Activated T-cell treated with anti-CD3 and anti-CD28 coated beads, Interleukin-2, amount 50 U/mL, for 48 hours (primary cell): ENCODE data around the gene ANKMY1.

Experiments used
- DNase-seq, 2 experiments: peaks; one replicate each; pipeline ENCODE4 v3.0.0-alpha.2; 2020

The ANKMY1 gene

GRCh38 chr2:240442891-240443715, 114.7 kb downstream of the ANKMY1 start:
- DNase-seq = no peak

DNA sequence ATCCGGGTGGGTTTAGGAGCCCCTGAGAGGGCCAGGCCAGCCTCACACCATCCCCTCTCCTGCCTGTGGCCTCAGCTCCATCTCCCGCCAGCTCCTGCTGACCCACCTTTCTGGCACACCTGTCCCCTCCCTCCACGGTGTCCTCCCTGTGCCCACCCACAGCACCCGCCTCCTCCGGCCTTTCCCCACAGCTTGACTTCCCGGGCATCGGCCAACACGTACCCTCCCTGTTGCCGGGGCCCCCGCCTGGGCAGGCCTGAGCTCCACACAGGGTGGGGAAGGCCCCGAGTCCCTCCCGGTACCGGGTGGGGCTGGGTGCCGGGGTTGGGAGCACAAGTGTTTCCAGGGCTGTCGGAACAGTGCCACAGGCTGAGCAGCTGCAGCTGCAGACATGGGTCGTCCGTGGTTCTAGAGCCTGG, 115.8 kb downstream of the ANKMY1 start:
- no peak for DNase-seq

DNA sequence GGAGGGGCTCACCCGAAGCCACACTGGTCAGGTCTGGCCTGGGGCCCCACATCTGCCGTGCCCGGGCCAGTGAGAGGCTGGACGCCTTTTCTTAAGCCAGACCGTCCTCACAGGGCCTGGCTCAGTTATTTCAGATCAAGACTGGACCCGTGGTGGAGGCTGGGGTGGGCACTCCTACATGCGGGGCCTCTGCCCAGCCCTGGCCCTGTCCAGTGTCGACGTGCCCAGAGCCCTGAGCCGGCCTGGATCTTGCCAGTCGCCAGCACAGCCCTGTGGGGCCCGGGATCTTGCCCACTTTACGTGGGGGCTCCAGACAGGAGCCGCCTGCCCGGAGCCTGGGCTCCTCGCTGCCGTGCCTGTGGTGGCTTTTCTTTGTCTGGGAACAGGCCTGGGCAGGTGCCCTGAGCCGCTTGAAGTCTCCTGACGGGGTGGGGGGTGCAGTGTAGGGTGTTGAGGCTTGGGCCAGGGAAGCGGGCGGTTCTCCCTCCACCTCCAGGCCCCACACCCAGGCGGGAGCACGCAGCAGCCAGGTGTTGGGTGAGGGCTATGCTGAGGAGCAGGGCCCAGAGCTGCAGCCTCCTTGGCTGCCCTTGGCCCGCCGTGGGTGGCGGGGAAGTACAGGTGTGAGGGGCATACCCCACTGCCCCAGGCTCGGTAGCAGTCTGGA, 116.3 kb downstream of the ANKMY1 start:
- DNase-seq = no peak

- no peak for DNase-seq
Measured at GRCh38 chr2:240440704-240441320, 117.0 kb downstream of the ANKMY1 start.

- DNase-seq = no peak
Measured at GRCh38 chr2:240440251-240440650, 117.5 kb downstream of the ANKMY1 start.

- DNase-seq = no peak
Measured at GRCh38 chr2:240439698-240440151, 118.1 kb downstream of the ANKMY1 start.

- DNase-seq = no peak
Measured at GRCh38 chr2:240438810-240439697, 118.7 kb downstream of the ANKMY1 start.

GRCh38 chr2:240437861-240438809, 119.7 kb downstream of the ANKMY1 start:
- peak; percentile 80 to 83 for DNase-seq

DNA sequence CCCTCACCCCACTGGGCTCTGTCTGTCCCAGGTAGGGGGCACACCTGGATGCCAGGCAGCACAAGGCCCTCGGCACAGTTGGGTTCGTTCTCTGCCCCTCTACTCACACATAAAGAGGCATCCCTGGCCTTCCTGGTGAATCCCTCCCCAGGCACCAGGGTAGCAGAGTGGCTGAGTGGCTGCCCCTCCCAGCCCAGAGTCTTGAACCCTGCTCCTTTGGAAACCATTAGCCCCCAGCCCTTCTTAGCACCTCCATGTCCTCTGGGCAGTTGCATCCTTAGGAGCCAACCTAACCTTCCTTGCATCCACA, 120.3 kb downstream of the ANKMY1 start:
- no peak for DNase-seq

DNA sequence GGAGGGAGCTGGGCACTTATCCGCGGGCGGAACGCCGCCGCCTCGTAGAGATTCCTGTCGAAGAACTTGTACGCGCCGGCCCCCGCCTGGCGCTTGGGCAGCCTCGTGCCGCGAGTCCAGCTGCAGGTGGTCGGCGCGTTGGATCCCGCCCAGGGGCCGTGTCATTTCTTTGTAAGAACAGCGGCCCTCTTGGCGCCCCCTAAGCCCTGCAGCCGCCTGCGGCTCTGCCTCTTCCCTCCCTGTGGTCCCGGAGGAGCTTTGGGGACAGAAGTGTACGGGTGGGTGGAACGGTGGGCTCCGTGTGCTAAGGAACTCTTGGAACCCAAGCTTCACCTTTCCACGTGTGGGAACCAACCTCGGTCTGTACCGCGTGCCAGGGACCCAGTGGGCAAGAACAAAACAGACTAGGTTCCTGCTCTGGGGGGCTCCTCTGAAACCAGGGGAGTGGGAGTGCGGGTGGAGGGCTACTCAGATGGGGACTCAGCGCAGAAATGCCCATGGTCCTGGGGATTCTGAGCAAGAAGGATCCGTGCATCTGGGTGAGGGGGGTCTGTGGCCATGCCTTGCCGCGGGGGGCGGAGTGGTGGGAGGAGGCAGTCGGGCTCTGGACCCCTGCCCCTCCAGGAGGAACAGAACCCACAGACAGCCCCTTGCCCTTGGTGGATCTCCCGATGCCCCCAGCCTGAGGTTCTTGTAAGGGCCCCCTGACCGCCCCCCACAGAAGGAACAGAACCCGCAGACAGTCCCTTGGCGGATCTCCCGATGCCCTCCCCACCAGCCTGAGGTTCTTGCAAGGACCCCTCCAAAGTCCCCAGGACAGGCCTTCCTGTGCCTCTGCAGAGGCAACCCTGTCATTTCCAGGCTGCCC, 120.9 kb downstream of the ANKMY1 start:
- no peak for DNase-seq

GRCh38 chr2:240435948-240436682, 121.7 kb downstream of the ANKMY1 start:
- peak in 1 of 2 experiments; percentile 42 for DNase-seq

DNA sequence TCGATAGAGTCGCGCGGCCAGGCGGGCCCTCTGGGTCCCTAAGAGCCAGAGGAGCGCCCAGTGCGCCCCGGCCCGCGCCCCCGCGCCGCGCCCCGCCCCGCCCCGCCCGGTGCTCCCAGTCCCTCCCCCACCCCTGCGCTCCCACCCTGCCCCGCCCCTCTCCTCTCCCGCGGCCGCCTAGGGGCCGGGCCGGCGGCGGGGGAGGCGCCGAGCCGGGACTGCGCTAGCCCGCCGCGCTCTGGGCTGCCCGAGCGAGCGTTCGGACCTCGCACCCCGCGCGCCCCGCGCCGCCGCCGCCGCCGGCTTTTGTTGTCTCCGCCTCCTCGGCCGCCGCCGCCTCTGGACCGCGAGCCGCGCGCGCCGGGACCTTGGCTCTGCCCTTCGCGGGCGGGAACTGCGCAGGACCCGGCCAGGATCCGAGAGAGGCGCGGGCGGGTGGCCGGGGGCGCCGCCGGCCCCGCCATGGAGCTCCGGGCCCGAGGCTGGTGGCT, 122.3 kb downstream of the ANKMY1 start, which contains the start of gene GPC1:
Gene GPC1, plus strand, starts transcription at position 207 of the 491 bp plus-strand sequence. Its CDS starts 256 bp downstream, at position 463.
- DNase-seq = no peak

DNA sequence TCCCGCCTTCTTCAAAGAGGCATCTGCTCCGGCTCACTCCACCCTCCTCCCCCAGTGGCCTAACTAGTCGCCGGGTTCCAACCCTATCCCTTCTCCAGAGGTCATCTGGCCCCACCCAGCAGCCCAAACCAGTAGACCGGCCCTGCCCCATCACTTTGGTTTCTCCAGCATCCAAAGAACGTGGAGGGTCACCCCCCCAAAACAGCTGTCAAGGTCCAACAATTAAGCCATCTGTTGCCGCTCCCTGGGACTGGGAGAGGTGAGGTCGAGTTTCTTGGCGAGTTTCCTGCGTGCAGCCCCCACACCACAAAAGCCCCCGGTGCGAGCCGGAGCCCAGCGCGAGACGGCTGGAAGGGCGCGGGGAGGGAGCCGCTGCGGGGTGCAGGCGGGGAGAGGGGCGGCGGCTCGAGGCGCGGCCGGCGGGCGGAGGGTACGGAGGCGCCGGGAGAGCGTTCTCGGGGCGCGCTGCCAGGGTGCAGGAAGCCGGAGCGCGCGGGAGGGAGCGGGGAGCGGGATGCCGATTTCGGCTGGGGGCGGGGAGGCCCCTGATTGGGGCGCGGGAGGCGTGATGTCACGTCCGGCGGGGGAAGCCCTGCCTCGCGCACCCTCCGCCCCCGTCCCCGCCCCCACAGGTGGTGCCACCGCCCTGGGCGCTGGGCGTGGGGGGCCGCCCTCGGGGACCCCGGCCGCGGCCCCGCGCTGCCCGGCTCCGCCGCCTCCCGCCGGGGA, 122.9 kb downstream of the ANKMY1 start:
- peak; percentile 88 for DNase-seq

DNA sequence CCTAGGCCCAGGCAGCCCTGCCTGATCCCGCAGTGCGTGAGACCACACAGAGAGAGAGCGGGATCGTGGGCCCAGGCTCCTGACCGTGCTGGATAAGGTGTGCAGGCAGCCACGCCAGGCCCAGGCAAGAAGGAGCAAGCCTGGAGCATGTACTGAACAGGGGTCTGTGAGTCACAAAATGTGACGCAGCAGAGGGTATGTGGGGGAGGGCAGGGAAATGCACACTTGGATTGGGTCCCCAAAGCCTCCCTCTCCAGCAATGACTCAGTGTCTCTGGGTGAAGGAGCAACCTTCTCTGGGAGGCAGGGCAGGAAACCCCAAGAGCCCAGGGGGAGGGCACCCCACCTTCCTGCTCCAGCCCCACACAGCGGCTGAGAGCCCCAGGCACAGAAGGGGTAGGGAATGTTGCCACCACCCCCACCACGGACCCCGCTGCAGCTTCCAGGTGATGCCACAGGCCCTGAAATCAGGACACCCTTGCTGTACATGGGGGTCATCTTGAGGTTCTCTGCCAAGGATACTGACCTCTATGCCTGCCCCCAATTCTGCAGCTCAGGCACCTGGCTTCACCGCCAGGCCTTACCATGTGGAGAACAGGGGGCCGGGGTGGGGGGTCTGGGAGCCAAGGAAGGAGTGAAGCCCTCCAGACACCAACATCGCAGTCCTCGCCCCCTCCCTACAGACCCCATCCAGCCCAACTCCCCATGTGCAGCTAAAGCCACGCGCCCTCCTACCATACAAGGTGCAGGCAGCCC, 123.6 kb downstream of the ANKMY1 start:
- peak; percentile 44 to 51 for DNase-seq

- no peak for DNase-seq
Measured at GRCh38 chr2:240432820-240433801, 124.7 kb downstream of the ANKMY1 start.

DNA sequence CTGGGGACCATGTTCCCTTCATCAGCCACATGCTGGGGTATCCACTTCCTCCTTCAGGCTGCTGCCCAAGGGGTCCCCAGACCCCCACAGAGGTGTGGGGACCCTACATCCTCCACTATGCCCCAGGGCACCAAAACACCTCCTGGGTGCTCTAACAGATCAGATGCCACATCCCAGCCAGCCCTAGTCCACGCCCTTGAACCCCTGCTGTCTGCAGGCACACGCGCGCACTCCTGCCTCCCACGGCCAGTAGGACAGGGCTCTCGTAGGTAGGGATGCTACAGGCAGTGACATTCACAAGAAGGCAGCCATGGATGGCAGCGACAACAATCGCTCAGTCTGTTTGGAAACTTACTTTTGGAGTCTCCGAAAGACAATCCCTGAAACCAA, 125.4 kb downstream of the ANKMY1 start:
- no peak for DNase-seq
